Dermis microvascular lymphatic vessel endothelial cell (primary cell): Measurements from ENCODE around the gene RLBP1. TPM values are rescaled to one million over a fixed set of nuclear protein-coding genes. Genes with fewer than 3 reads are reported as not detected.
"Not testable (repeated sequence)": the region's sequence is repeated elsewhere in the genome, so short reads cannot be mapped to it uniquely, and the experiment has no call there.

ENCODE experiments used
- DNase-seq, 2 donors: peaks; one replicate each; pipeline versions ENCODE4 v3.0.0 to v3.0.0-alpha.2; 2010; ENCODE audit warnings: low read depth in 2 of 2
- total RNA-seq: library from RNA; depleted of rRNA; stranded (reverse); fragments of >200 nt; gene quantifications from 2 replicates; pipeline ENCODE4 v1.2.1, GENCODE V29; 2014

Gene RLBP1
- not detected in 2 replicates for total RNA-seq

- DNase-seq: no peak
These were observed at the start of gene RLBP1 for GRCh38 chr15:89221543-89221942. RLBP1 (minus strand) TSS chr15:89221579; CDS start chr15:89218975, 2,604 bp downstream.

DNA sequence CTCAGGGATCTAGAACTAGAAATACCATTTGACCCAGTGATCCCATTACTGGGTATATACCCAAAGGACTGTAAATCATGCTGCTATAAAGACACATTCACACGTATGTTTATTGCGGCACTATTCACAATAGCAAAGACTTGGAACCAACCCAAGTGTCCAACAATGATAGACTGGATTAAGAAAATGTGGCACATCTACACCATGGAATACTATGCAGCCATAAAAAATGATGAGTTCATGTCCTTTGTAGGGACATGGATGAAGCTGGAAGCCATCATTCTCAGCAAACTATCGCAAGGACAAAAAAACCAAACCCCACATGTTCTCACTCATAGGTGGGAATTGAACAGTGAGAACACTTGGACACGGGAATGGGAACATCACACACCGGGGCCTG, 28.8 kb upstream of the RLBP1 start:
- not testable (repeated sequence) for DNase-seq

DNA sequence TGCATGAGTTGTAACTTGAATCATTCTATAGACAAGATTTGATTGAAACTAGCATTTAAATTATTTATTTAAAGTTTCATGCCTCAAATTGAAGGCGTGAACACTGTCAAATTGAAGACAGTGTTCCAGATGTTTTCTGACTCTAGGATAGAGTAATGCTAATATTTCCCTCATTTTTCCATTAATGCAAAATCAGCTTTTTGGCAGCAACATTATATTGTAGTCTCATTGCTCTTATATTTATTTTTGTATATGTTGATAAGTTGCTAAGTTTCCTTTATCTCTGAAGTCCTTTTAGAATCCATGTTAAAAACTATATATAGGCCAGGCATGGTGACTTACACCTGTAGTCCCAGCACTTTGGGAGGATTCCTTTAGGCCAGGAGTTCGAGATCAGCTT, 27.2 kb upstream of the RLBP1 start:
- DNase-seq: no peak

- DNase-seq: no peak
These were observed 26.1 kb upstream of the RLBP1 start for GRCh38 chr15:89247446-89247845.

GRCh38 chr15:89244574-89244903, 23.2 kb upstream of the RLBP1 start:
- no peak for DNase-seq

DNA sequence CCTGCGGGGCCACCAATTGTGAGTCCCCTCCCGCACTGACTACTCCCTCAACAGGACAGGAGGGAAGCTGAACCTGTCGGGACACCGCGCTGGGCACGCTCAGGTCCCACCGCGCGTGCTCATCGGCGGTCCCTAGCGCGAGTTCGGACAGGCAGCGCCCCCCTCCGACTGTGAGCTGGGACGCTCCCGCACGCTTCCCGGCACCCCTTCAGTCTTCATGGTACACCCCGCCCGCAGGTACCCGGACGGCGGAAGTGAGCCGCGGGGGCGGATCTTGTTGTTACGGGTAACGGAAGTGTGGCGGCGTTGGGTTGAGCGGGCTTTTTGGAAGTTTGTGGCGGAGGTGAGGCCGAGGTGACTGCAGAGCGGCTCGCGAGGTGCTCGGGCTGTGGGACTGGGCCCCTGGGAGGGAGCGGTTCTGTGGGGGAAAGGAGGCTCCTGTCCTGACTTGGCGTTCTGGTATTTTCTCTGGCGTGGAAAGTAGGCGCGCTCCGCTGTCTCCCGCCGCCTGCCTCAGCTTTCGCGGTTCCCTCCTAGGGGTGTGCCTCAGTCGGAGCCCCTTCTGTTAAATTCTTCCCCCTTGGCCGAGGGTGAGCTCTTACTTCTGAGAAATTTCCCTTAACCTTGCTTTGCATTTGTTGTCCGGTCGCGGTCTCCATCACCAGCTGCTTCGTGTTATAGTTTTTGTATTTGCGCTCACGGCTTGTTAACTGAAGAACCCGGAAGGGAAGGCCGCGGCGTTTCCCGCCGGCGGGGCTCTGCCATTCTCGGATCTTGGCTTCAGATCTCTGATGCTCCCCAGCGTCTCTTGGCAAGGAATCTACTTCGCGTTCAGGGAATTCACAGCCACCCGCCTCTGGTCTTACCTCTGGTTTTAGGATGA, 22.6 kb upstream of the RLBP1 start, which contains the start of gene FANCI:
Gene FANCI, plus strand, starts transcription at position 289 of the 883 bp plus-strand sequence. CDS start 3,669 bp downstream, outside the sequence.
- DNase-seq: peak; percentile 83 to 92

GRCh38 chr15:89243046-89243690, 21.8 kb upstream of the RLBP1 start:
- no peak for DNase-seq

DNA sequence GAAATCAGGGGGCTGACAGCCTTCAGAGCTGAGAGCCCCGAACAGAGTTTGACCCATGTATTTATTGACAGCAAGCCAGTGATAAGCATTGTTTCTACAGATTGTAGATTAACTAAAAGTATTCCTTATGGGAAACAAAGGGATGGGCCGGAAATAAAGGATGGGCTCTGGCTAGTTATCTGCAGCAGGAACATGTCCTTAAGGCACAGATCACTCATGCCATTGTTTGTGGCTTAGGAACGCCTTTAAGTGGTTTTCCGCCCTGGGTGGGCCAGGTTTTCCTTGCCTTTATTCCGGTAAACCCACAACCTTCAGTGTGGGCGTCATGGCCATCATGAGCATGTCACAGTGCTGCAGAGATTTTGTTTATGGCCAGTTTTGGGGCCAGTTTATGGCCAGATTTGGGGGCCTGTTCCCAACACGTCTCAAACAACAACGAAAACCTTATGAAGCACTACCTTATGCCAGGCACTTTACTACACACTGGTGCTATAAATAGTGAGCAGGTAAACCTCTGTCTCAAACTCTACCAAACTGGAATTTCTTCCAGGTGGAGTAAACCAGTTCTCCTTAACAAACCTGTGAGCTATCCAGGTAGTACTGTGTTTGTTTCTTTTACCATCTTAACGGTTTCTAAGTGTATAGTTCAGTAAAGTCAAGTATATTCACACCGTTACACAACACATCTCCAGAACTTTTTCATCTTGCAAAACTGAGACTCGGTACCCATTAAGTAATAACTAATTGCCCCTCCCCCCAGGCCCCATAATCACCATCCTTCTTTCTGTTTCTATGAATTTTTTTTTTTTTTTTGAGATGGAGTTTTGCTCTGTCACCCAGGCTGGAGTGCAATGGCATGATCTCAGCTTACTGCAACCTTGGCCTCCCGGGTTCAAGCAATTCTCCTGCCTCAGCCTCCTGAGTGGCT, 18.8 kb upstream of the RLBP1 start:
- DNase-seq: not testable (repeated sequence)

GRCh38 chr15:89231832-89232231, 10.5 kb upstream of the RLBP1 start:
- no peak for DNase-seq

DNA sequence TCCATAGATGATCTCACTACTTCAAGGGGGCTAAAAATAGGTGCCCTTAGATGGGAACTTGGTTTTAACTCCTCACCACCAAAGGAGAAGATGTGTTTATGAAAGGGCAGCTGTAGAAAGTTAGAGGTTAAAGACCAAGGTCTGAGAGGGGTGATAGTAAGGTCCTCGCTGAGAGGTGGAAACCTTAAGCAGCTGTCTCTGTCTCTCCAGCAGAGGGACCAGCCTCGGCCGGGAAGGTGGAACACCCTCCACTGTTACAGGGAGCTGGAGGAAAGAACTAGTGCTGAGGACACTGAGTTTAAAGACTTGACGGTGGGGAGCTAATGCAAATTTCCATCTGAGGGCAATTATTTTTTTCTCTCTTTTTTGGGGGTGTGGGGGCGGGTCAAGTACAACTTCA, 8.9 kb upstream of the RLBP1 start:
- DNase-seq: no peak

DNA sequence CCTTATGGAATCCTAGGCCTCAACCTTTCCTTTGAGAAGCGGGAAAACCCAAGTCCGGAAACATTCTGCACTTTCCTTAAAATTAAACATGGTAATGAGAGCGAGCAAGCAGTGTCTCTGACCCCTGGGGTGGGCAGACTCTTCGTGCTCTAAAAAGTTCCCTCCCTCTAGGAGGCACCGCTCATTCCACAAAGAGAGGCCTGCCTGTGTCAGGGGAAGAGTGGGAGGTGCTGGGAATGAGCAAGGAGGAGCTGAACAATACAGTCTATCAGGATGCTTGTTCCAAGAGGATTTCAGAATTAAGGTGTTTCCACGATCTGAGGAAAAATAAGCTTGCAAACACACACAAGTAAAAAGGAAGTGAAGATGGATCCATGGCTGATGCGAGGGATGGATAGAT, 6.0 kb upstream of the RLBP1 start:
- no peak for DNase-seq

GRCh38 chr15:89226359-89227221, 5.2 kb upstream of the RLBP1 start:
- DNase-seq: no peak

GRCh38 chr15:89225588-89225987, 4.2 kb upstream of the RLBP1 start:
- DNase-seq: no peak

DNA sequence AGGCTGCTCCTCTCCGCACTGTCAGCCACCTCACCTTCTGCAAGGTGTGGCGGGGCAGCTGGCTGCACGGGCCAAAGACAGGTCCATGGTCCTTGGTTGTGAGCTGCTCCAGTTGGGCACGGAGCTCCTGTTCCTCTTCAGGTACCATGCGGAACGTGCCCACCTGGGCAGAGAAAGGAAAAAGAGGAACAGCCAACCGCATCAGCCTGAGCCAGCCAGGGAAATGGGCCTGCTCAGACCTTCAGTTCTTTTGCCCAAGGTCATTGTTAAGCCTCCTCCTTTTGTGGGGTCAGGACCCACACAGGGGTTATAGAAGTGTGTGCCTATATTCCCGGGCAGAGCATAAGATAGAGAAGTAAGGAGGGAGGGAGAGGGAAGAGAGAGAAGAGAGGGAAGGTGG, 2.8 kb downstream of the RLBP1 start:
- DNase-seq: no peak

DNA sequence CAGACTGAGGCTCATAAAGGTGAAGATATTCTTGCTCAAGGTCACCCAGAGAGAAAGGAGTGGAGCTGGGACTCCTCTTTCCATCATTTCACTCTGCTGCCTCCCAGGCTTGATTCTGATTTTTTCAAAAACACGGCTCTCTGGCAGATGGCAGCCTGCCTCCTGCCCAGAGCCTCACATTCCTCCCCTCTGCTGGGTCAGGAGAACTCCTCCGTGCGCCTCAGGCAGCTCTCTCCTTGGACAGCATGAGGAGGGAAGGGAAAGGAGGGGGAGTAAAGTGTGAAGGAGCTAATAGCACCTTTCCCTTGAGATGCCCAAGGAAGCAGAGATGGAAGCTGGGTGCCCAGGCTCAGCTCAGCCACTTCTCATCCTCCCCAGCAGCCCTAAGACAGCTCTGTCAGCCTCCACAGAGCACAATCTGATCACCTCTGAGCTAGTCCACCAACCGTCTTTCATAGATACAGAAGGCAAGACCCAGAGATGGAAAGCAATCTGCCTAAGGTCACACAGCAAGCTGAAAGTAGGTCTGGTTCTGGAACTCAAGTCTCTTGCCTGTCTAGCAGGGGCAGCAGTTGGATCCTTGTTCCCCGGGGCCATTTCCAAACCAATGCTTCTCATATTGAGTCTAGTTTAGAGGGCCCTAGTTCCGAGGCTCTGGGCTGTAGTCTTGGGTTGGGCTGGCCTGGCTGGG, 3.5 kb downstream of the RLBP1 start:
- DNase-seq: no peak

GRCh38 chr15:89217031-89217430, 4.3 kb downstream of the RLBP1 start:
- DNase-seq: no peak

DNA sequence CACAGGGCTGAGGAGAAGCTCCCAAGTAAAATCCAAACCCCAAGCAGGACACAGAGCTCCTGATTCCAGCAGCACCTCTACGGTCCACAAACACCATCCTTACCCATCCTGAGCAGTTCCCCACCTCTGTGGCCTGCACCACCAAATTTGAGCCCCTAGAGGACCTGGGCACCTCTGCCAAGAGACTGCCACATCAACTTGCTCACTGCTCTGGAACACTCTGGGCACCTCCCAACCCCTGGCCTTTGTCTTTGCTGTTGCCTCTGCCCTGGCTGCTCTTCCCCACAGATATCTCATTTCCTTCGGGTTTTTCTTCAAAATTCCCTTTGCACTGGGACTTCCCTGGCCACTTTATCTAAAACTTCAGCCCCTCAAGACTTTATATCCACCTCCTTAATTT, 5.8 kb downstream of the RLBP1 start:
- DNase-seq: no peak

- no peak for DNase-seq
These were observed 9.7 kb downstream of the RLBP1 start for GRCh38 chr15:89211678-89212170.

DNA sequence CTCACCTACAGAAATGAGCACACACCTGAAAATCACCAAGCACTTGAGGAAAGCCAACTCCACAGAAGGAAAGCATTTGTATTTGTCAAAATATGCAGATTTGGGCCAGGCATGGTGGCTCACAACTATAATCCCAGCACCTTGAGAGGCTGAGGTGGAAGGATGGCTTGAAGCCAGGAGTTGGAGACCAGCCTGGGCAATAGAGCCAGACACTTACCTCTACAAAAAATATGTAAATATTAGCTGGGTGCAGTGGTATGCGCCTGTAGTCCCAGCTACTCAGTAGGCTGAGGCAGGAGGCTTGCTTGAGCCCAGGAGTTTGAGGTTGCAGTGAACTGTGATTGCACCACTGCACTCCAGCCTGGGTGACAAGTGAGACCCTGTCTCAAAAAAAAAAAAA, 12.3 kb downstream of the RLBP1 start:
- DNase-seq: no peak

- DNase-seq: no peak
These were observed 13.1 kb downstream of the RLBP1 start for GRCh38 chr15:89208256-89208655.
